Ishikawa (cell line): Measurements from ENCODE around the gene PHLPP2.

ENCODE experiments used
- CEBPB ChIP-seq: IDR thresholded peaks from 2 replicates; pipeline ENCODE4 v1.6.1; 2012
- CREB1 ChIP-seq: IDR thresholded peaks from 2 replicates; pipeline ENCODE4 v1.6.1; 2012; ENCODE audit warnings: low read depth
- EGR1 ChIP-seq: IDR thresholded peaks from 2 replicates; pipeline ENCODE4 v1.6.1; 2012
- EP300 ChIP-seq: IDR thresholded peaks from 2 replicates; pipeline ENCODE4 v1.6.1; 2012; ENCODE audit warnings: borderline replicate concordance
- FOXM1 ChIP-seq: IDR thresholded peaks from 2 replicates; pipeline ENCODE4 v1.6.1; 2012; ENCODE audit warnings: low read depth, borderline replicate concordance
- NFIC ChIP-seq: IDR thresholded peaks from 2 replicates; pipeline ENCODE4 v1.6.1; 2012
- RAD21 ChIP-seq: IDR thresholded peaks from 2 replicates; pipeline ENCODE4 v1.6.1; 2012; ENCODE audit warnings: low read depth
- REST ChIP-seq: IDR thresholded peaks from 2 replicates; pipeline ENCODE4 v1.6.1; 2012; ENCODE audit warnings: low read depth, mild to moderate bottlenecking
- TAF1 ChIP-seq: IDR thresholded peaks from 2 replicates; pipeline ENCODE4 v1.6.1; 2012; ENCODE audit warnings: low read depth, mild to moderate bottlenecking
- TCF12 ChIP-seq: IDR thresholded peaks from 2 replicates; pipeline ENCODE4 v1.6.1; 2012; ENCODE audit warnings: low read depth
- TEAD4 ChIP-seq: IDR thresholded peaks from 2 replicates; pipeline ENCODE4 v1.6.1; 2012
- YY1 ChIP-seq: IDR thresholded peaks from 2 replicates; pipeline ENCODE4 v1.6.1; 2012; ENCODE audit warnings: low read depth
- ZBTB7A ChIP-seq: IDR thresholded peaks from 2 replicates; pipeline ENCODE4 v1.6.1; 2012; ENCODE audit warnings: low read depth
- TF ChIP-seq, protein P1 (sequence below): IDR thresholded peaks from 2 replicates; pipeline ENCODE4 v1.6.1; 2012
- TF ChIP-seq, protein P2 (sequence below): IDR thresholded peaks from 2 replicates; pipeline ENCODE4 v1.6.1; 2012

The PHLPP2 gene

GRCh38 chr16:71648162-71648561 lies 76.3 kb downstream of the PHLPP2 start:
- TF ChIP-seq FOXM1, result no peak
- TF ChIP-seq, protein P1, sequence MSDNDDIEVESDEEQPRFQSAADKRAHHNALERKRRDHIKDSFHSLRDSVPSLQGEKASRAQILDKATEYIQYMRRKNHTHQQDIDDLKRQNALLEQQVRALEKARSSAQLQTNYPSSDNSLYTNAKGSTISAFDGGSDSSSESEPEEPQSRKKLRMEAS, result no peak
- no peak for TF ChIP-seq REST
- no peak for TF ChIP-seq EGR1
- TF ChIP-seq YY1, result no peak
- no peak for TF ChIP-seq TEAD4
- TF ChIP-seq ZBTB7A, result no peak
- TF ChIP-seq CREB1, result no peak
- no peak for TF ChIP-seq TAF1
- TF ChIP-seq CEBPB, result no peak
- TF ChIP-seq NFIC, result no peak
- TF ChIP-seq EP300, result no peak
- no peak for TF ChIP-seq RAD21
- TF ChIP-seq TCF12, result no peak
- TF ChIP-seq, protein P2, sequence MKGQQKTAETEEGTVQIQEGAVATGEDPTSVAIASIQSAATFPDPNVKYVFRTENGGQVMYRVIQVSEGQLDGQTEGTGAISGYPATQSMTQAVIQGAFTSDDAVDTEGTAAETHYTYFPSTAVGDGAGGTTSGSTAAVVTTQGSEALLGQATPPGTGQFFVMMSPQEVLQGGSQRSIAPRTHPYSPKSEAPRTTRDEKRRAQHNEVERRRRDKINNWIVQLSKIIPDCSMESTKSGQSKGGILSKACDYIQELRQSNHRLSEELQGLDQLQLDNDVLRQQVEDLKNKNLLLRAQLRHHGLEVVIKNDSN, result no peak

DNA sequence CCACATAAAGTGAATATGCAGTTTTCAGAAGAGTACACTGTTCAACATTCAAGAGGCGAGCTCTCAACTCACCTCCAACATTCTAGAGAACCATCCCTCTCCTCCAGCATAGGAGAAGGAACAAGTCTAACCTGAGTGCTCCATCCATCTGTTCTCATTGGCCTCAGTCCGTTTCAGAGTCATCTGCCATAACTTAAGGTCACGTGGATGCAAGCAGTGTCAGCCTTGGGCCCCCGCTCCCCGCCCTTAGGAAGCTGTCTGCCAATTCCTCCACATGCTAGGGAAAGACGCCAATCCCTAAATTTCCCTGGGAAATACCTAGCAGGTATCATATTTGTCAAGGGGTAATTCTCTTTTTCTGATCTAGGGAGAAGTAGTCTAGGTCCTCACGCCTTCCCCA lies 77.1 kb downstream of the PHLPP2 start:
- TF ChIP-seq RAD21, result no peak

DNA sequence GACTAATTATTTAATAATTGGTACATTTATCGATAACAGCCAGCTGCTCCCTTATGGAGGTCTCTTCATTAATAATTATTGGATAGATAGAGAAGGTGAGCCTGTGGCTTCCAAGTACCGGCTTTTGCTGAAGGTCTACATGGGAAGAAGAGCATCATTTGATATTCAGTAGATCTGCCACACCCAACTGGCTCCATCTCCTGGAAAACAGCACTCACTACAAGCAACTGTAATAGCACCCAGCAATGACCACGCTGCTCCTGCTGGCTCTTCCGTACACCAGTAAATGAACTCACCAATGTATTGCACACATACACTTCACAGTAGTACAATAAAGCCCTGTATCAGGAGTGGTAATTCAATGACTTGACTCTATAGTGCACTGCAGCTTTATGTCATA lies 79.1 kb downstream of the PHLPP2 start:
- TF ChIP-seq RAD21, result peak; percentile 53
- TF ChIP-seq, protein P2, result no peak
- TF ChIP-seq REST, result no peak
- no peak for TF ChIP-seq EP300
- TF ChIP-seq ZBTB7A, result no peak
- TF ChIP-seq TEAD4, result no peak
- no peak for TF ChIP-seq CREB1

DNA sequence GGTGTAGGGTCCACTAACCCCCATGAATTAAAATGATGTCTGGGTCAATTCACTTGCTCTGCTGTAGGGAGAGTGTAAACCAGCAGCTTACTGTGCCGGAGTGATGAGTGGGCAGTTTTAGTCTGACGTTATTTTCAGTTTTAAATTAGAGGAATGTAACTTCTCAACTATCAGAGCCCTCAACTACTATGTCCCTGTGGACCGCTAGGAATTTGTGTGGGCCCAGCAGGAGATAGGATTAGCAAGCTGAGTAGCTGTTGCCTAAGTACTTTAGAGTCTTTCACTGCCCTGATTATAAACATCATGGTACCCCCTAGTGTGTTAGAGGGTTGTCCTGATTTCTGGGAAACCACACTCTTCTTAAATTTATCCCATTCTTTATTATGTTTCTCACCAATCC lies 87.1 kb downstream of the PHLPP2 start:
- TF ChIP-seq YY1, result no peak
- no peak for TF ChIP-seq REST
- TF ChIP-seq EP300, result no peak
- peak; percentile 35; the same call in 1 of the 2 replicates for TF ChIP-seq TEAD4
- TF ChIP-seq TCF12, result no peak

GRCh38 chr16:71635632-71636031 lies 88.9 kb downstream of the PHLPP2 start:
- TF ChIP-seq EP300, result no peak
- no peak for TF ChIP-seq REST
- TF ChIP-seq YY1, result no peak
- no peak for TF ChIP-seq EGR1
- TF ChIP-seq CEBPB, result no peak
- no peak for TF ChIP-seq TCF12
- TF ChIP-seq FOXM1, result no peak
- TF ChIP-seq CREB1, result no peak
- no peak for TF ChIP-seq TAF1
- no peak for TF ChIP-seq NFIC
- TF ChIP-seq, protein P2, result no peak
- TF ChIP-seq ZBTB7A, result no peak
- no peak for TF ChIP-seq RAD21
- TF ChIP-seq TEAD4, result no peak
- TF ChIP-seq, protein P1, result no peak
